ENCODE data around the gene SHANK3.

DNA sequence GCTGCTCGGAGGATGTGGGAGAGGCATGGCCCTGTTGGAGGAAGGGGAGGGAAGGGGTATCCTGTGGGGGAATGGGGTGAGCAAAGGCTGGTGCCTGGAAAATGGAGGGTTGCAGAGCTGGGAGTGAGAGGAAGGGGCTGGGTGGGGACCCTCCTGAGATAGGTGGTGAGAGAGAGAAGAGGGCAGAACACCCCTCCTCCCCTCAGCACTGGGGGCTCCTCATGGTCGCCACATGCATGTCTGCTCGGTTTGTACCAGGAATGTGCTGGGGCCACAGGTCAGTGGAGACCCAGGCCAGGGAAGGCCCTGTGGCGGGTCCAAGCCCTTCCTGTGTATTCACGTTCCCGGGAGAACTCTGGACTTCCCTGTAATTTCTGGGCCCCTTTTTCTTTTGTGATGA is 37.6 kb downstream of the SHANK3 start:
- TF ChIP-seq EZH2 (IDR thresholded peaks at IDR 0.05; ENCODE audit: insufficient read depth, poor library complexity, severe bottlenecking) (no peak), EZH2phosphoT487 (IDR thresholded peaks at IDR 0.05; ENCODE audit: insufficient read depth, low read depth) (no peak)

Measured in GM23248 (cell line).